ENCODE data around the gene COL5A3. TPM values are rescaled to one million over a fixed set of nuclear protein-coding genes. Genes with fewer than 3 reads are reported as not detected.

Gene COL5A3
- total RNA-seq, 4 donors from 2014 or later = 41.3 to 102 (median 56.3) TPM

- H3K27ac ChIP-seq = no peak overlapping the region
- no peak for DNase-seq (ENCODE audit: low spot score in 2 of 2)
- peaks cover 2 to 77% (median 3%) of the 10 kb centered on the region in 3 donors for H3K36me3 ChIP-seq
- H3K4me3 ChIP-seq = no peak overlapping the region
- H3K4me1 ChIP-seq = peaks cover 0 to 6% (median 0%) of the 10 kb centered on the region in 4 donors
- H3K9me3 ChIP-seq = no peaks in the 10 kb centered on the region
- TF ChIP-seq EP300 (IDR thresholded peaks at IDR 0.05) (no peak), CTCF (IDR thresholded peaks at IDR 0.05) (no peak), POLR2A (IDR thresholded peaks at IDR 0.05) (no peak)
- H3K27me3 ChIP-seq = no peaks in the 10 kb centered on the region
- WGBS, 2 donors = 68% methylated on average over 7 of the region's 7 CpGs
These were observed 14.3 kb downstream of the COL5A3 start for GRCh38 chr19:9995999-9996398.

GRCh38 chr19:9995084-9995483, 15.2 kb downstream of the COL5A3 start:
- Histone ChIP-seq H3K27me3 (no peaks in the 10 kb centered on the region), H3K36me3 (peaks cover 2 to 84% (median 6%) of the 10 kb centered on the region in 3 donors), H3K27ac (no peak overlapping the region), H3K9me3 (no peaks in the 10 kb centered on the region), H3K4me3 (no peak overlapping the region), H3K4me1 (no peaks in the 10 kb centered on the region)
- DNase-seq (ENCODE audit: low spot score in 2 of 2) = no peak
- TF ChIP-seq EP300 (IDR thresholded peaks at IDR 0.05) (no peak), CTCF (IDR thresholded peaks at IDR 0.05) (no peak), POLR2A (IDR thresholded peaks at IDR 0.05) (no peak)
- 72 to 81% methylated on average over 8 of the region's 8 CpGs for WGBS, 2 donors

- Histone ChIP-seq H3K4me3 (no peak overlapping the region), H3K27ac (no peak overlapping the region), H3K9me3 (no peaks in the 10 kb centered on the region), H3K36me3 (peaks cover 2 to 77% (median 6%) of the 10 kb centered on the region in 3 donors), H3K4me1 (peaks cover 0 to 14% (median 4%) of the 10 kb centered on the region in 4 donors), H3K27me3 (no peaks in the 10 kb centered on the region)
- no peak for DNase-seq (ENCODE audit: low spot score in 2 of 2)
- TF ChIP-seq POLR2A (IDR thresholded peaks at IDR 0.05) (no peak), EP300 (IDR thresholded peaks at IDR 0.05) (no peak), CTCF (IDR thresholded peaks at IDR 0.05) (no peak)
- WGBS, 2 donors = 63 to 70% methylated on average over 11 of the region's 11 CpGs
These were observed 18.7 kb downstream of the COL5A3 start for GRCh38 chr19:9991425-9992191.

GRCh38 chr19:9989504-9989903, 20.8 kb downstream of the COL5A3 start:
- no peak overlapping the region for H3K27ac ChIP-seq
- peaks cover 0 to 77% (median 6%) of the 10 kb centered on the region in 3 donors for H3K36me3 ChIP-seq
- no peak for DNase-seq (ENCODE audit: low spot score in 2 of 2)
- H3K27me3 ChIP-seq = no peaks in the 10 kb centered on the region
- peaks cover 0 to 21% (median 5%) of the 10 kb centered on the region in 4 donors for H3K4me1 ChIP-seq
- TF ChIP-seq CTCF (IDR thresholded peaks at IDR 0.05) (no peak), EP300 (IDR thresholded peaks at IDR 0.05) (no peak), POLR2A (IDR thresholded peaks at IDR 0.05) (no peak)
- H3K4me3 ChIP-seq = no peak overlapping the region
- 93% methylated on average over 3 of the region's 3 CpGs for WGBS, 2 donors
- H3K9me3 ChIP-seq = no peaks in the 10 kb centered on the region

- H3K36me3 ChIP-seq = peaks cover 0 to 67% (median 6%) of the 10 kb centered on the region in 3 donors
- peak in 1 of 2 donors; percentile 35 for DNase-seq (ENCODE audit: low spot score in 2 of 2)
- no peaks in the 10 kb centered on the region for H3K9me3 ChIP-seq
- peaks cover 0 to 21% (median 5%) of the 10 kb centered on the region in 4 donors for H3K4me1 ChIP-seq
- no peak overlapping the region for H3K4me3 ChIP-seq
- 12 to 21% methylated on average over 7 to 8 of the region's 8 CpGs for WGBS, 2 donors
- H3K27ac ChIP-seq = peak overlapping the region in 3 of 4 donors; percentile 52 to 69 (median 65)
- TF ChIP-seq EP300 (IDR thresholded peaks at IDR 0.05) (peak in 1 of 2 donors; percentile 47), CTCF (IDR thresholded peaks at IDR 0.05) (no peak)
- no peaks in the 10 kb centered on the region for H3K27me3 ChIP-seq
These were observed 23.5 kb downstream of the COL5A3 start for GRCh38 chr19:9986787-9987281.
